CD4-positive, alpha-beta T cell (primary cell): ENCODE results near the gene MEI4. TPM values are rescaled to one million over a fixed set of nuclear protein-coding genes. Genes with fewer than 3 reads are reported as not detected.

ENCODE experiments used
- ATAC-seq: fragments of 200-7000 bp; cut with Tn5 transposase; one replicate; pipeline ENCODE4 v1.10.0; 2022; ENCODE audit warnings: mild to moderate bottlenecking; ENCODE audit not compliant: poor library complexity
- CTCF ChIA-PET: fragments of 350-600 bp; sonication (Branson Sonifier 250); formaldehyde crosslinking; loops from one replicate; lab custom pipeline; 2021; ENCODE audit warnings: antibody characterized with exemption, inconsistent platforms; lab: Charles Lee
- POLR2A ChIA-PET: fragments of 350-600 bp; sonication (Branson Sonifier 250); formaldehyde crosslinking; loops from one replicate; lab custom pipeline; 2021; ENCODE audit warnings: antibody characterized with exemption, inconsistent platforms; lab: Charles Lee
- DNase-seq, 14 experiments: peaks; one replicate each; pipeline ENCODE4 v3.0.0-alpha.2; 2013 to 2020; ENCODE audit warnings: mixed read lengths in 2 of 14
- H3K27ac ChIP-seq, 2 donors: one replicate each; pipeline versions ENCODE4 v1.5.1 to v1.7.0; 2013; ENCODE audit warnings: low read length in 2 of 2, low read depth in 1 of 2, mild to moderate bottlenecking in 1 of 2
- H3K27me3 ChIP-seq, 2 experiments: 1 replicate in 1 of 2; 2 replicates in 1 of 2; pipeline versions ENCODE4 v1.6.1 to v1.7.0; 2013; ENCODE audit warnings: low read length in 2 of 2, control low read depth in 1 of 2, mild to moderate bottlenecking in 1 of 2, moderate library complexity in 1 of 2; ENCODE audit not compliant: insufficient read depth in 2 of 2, control insufficient read depth in 1 of 2
- H3K36me3 ChIP-seq: one replicate; pipeline ENCODE4 v1.6.1; 2013; ENCODE audit warnings: low read length, control low read depth; ENCODE audit not compliant: insufficient read depth
- H3K4me1 ChIP-seq: one replicate; pipeline ENCODE4 v1.6.1; 2013; ENCODE audit warnings: low read length, control low read depth; ENCODE audit not compliant: insufficient read depth
- H3K4me3 ChIP-seq: one replicate; pipeline ENCODE4 v1.5.1; 2013; ENCODE audit warnings: mild to moderate bottlenecking, low read length, moderate library complexity
- H3K9me3 ChIP-seq, 2 experiments: 1 replicate in 1 of 2; 2 replicates in 1 of 2; pipeline versions ENCODE4 v1.6.1 to v1.7.0; 2013; ENCODE audit warnings: low read length in 2 of 2, mild to moderate bottlenecking in 2 of 2, control low read depth in 1 of 2, moderate library complexity in 1 of 2; ENCODE audit not compliant: control insufficient read depth in 1 of 2, insufficient read depth in 1 of 2
- H3K27ac Mint-ChIP-seq: one replicate; pipeline ENCODE4 v1.8.0; 2020; ENCODE audit warnings: mixed read lengths
- H3K27me3 Mint-ChIP-seq: one replicate; pipeline ENCODE4 v1.8.0; 2021; ENCODE audit warnings: mixed read lengths
- H3K36me3 Mint-ChIP-seq: one replicate; pipeline ENCODE4 v1.8.0; 2021; ENCODE audit warnings: low read depth, mixed read lengths
- H3K4me1 Mint-ChIP-seq: one replicate; pipeline ENCODE4 v1.8.0; 2021; ENCODE audit warnings: low read depth, mixed read lengths
- H3K4me3 Mint-ChIP-seq: one replicate; pipeline ENCODE4 v1.8.0; 2020; ENCODE audit warnings: mild to moderate bottlenecking, mixed read lengths
- H3K9me3 Mint-ChIP-seq: one replicate; pipeline ENCODE4 v1.8.0; 2020; ENCODE audit warnings: mixed read lengths
- CTCF ChIP-seq: fragments of 200-600 bp; IDR thresholded peaks from one replicate; pipeline ENCODE4 v1.8.0; 2022; ENCODE audit warnings: antibody characterized with exemption, mild to moderate bottlenecking
- intact Hi-C, 2 experiments: fragments of 100-400 bp; cut with DNase I in 1 of 2; cut with micrococcal nuclease in 1 of 2; formaldehyde crosslinking; loops; one replicate each; pipeline versions ENCODE4 v1.15.1 to v1.9.0; 2023 to 2025; cut with DNase I, micrococcal nuclease
- total RNA-seq, 174 experiments: library from RNA in 2 of 174; stranded (reverse) in 2 of 174; gene quantifications; one replicate each; pipeline ENCODE4 v1.2.3 and lab custom pipeline; 2021 to 2026

Gene MEI4
- total RNA-seq, 2 experiments from 2014 or later, result not detected

GRCh38 chr6:77880501-77880900 is 227.7 kb downstream of the MEI4 start:
- ATAC-seq, result no peak
- no peaks in the 10 kb centered on the region for H3K36me3 ChIP-seq
- CTCF ChIA-PET, result no interaction called here
- POLR2A ChIA-PET, result no interaction called here
- Mint-ChIP-seq H3K9me3 (peaks cover 12% of the 10 kb centered on the region), H3K27me3 (no peaks in the 10 kb centered on the region), H3K4me1 (no peaks in the 10 kb centered on the region), H3K27ac (no peak overlapping the region), H3K36me3 (no peaks in the 10 kb centered on the region), H3K4me3 (no peak overlapping the region)
- no peak for DNase-seq
- intact Hi-C loops, result no loop called here
- no peak overlapping the region for H3K27ac ChIP-seq
- no peaks in the 10 kb centered on the region for H3K4me1 ChIP-seq
- TF ChIP-seq CTCF, result no peak
- no peak overlapping the region for H3K4me3 ChIP-seq
- H3K27me3 ChIP-seq, result no peaks in the 10 kb centered on the region
- no peaks in the 10 kb centered on the region for H3K9me3 ChIP-seq

DNA sequence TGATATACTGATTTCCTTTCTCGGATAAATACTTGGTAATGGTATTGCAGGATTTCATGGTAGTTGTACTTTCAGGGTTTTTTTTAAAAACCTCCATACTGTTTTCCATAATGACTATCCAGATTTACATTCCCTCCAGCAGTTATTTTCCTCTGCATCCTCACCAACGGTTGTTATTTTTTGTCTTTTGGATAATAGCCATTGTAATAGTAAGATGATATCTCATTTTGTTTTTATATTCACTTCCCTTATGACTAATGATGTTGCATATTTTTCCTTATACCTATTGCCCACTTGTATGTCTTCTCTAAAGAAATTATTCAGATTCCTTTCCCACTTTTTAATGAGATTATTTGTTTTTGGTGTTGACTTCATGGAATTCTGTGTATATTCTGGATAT is 231.0 kb downstream of the MEI4 start:
- no peaks in the 10 kb centered on the region for H3K4me1 ChIP-seq
- no peaks in the 10 kb centered on the region for H3K36me3 ChIP-seq
- Mint-ChIP-seq H3K9me3 (peaks cover 17% of the 10 kb centered on the region), H3K4me1 (no peaks in the 10 kb centered on the region), H3K27me3 (no peaks in the 10 kb centered on the region), H3K27ac (no peak overlapping the region), H3K4me3 (no peak overlapping the region), H3K36me3 (no peaks in the 10 kb centered on the region)
- POLR2A ChIA-PET, result no interaction called here
- ATAC-seq (no peak), DNase-seq (no peak)
- no peak for TF ChIP-seq CTCF
- no peak overlapping the region for H3K27ac ChIP-seq
- intact Hi-C loops, result no loop called here
- H3K9me3 ChIP-seq, result no peaks in the 10 kb centered on the region
- H3K4me3 ChIP-seq, result no peak overlapping the region
- CTCF ChIA-PET, result no interaction called here
- H3K27me3 ChIP-seq, result no peaks in the 10 kb centered on the region

DNA sequence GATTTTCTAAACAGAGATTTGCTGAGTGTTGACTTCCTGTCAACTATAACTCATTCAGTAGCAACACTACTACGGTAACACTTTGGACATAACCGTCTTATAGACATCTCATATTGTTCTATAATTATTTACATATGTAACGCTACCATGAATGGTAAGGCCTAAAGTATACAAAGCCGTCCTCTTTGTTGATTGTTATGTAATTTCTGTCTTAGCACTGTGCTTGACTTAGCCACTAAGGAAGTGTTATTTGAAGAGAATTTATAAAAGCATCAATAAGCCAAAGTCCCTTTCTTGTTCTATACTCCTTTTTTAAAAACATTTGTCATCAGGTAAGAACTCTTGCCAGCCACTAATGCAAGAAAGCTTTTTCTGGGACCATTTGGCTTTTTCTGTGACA is 240.6 kb downstream of the MEI4 start:
- DNase-seq, result no peak
- Mint-ChIP-seq H3K36me3 (no peaks in the 10 kb centered on the region), H3K27me3 (no peaks in the 10 kb centered on the region), H3K4me3 (no peak overlapping the region), H3K27ac (no peak overlapping the region), H3K9me3 (peaks cover 12% of the 10 kb centered on the region), H3K4me1 (no peaks in the 10 kb centered on the region)
- H3K4me1 ChIP-seq, result no peaks in the 10 kb centered on the region
- H3K4me3 ChIP-seq, result no peak overlapping the region
- H3K9me3 ChIP-seq, result peaks cover 0 to 15% of the 10 kb centered on the region in 2 experiments
- intact Hi-C loops, result no loop called here
- ChIA-PET CTCF (no interaction called here), POLR2A (no interaction called here)
- no peaks in the 10 kb centered on the region for H3K36me3 ChIP-seq
- ATAC-seq, result no peak
- no peak overlapping the region for H3K27ac ChIP-seq
- no peaks in the 10 kb centered on the region for H3K27me3 ChIP-seq
- TF ChIP-seq CTCF, result no peak
